Glutamatergic neuron (in vitro differentiated cells): ENCODE data around the gene CCDC43. TPM values are rescaled to one million over a fixed set of nuclear protein-coding genes. Genes with fewer than 3 reads are reported as not detected.
"Not testable (repeated sequence)": the region's sequence is repeated elsewhere in the genome, so short reads cannot be mapped to it uniquely, and the experiment has no call there.

Source experiments
- DNase-seq: peaks from one replicate; pipeline ENCODE4 v3.0.0; 2022
- H3K27ac Mint-ChIP-seq: one replicate; pipeline ENCODE4 v1.8.0; 2020; ENCODE audit warnings: mild to moderate bottlenecking, mixed read lengths, inconsistent platforms; ENCODE audit not compliant: unreplicated experiment
- H3K27me3 Mint-ChIP-seq: one replicate; pipeline ENCODE4 v1.8.0; 2020; ENCODE audit warnings: mild to moderate bottlenecking, moderate library complexity, mixed read lengths, inconsistent platforms; ENCODE audit not compliant: unreplicated experiment
- H3K36me3 Mint-ChIP-seq: one replicate; pipeline ENCODE4 v1.8.0; 2020; ENCODE audit warnings: mild to moderate bottlenecking, mixed read lengths, inconsistent platforms; ENCODE audit not compliant: unreplicated experiment
- H3K4me1 Mint-ChIP-seq: one replicate; pipeline ENCODE4 v1.8.0; 2020; ENCODE audit warnings: mild to moderate bottlenecking, low read depth, mixed read lengths, inconsistent platforms; ENCODE audit not compliant: unreplicated experiment
- H3K4me3 Mint-ChIP-seq: one replicate; pipeline ENCODE4 v1.8.0; 2020; ENCODE audit warnings: mild to moderate bottlenecking, mixed read lengths, inconsistent platforms; ENCODE audit not compliant: unreplicated experiment
- H3K9me3 Mint-ChIP-seq: one replicate; pipeline ENCODE4 v1.8.0; 2020; ENCODE audit warnings: mild to moderate bottlenecking, moderate library complexity, mixed read lengths, inconsistent platforms; ENCODE audit not compliant: unreplicated experiment
- total RNA-seq: library from RNA; stranded (reverse); fragmentation: NEBNext Ultra II Directional; extraction: Animal tissue kit (Norgen Biotek cat#: 25700); gene quantifications from one replicate; pipeline ENCODE4 v1.2.1, GENCODE V29; 2021; ENCODE audit not compliant: unreplicated experiment
- TF ChIP-seq, protein P1 (sequence below): fragments of 200-600 bp; sonication (generic); IDR thresholded peaks from one replicate; pipeline ENCODE4 v1.5.0; 2021; ENCODE audit not compliant: partially characterized antibody, unreplicated experiment

Gene CCDC43
- total RNA-seq, 1 donor from 2014 or later, result 22.9 TPM

- Mint-ChIP-seq H3K9me3 (no peaks in the 10 kb centered on the region), H3K36me3 (no peaks in the 10 kb centered on the region), H3K27me3 (no peaks in the 10 kb centered on the region), H3K4me1 (peaks cover 7% of the 10 kb centered on the region), H3K27ac (no peak overlapping the region), H3K4me3 (no peak overlapping the region)
- TF ChIP-seq, protein P1, sequence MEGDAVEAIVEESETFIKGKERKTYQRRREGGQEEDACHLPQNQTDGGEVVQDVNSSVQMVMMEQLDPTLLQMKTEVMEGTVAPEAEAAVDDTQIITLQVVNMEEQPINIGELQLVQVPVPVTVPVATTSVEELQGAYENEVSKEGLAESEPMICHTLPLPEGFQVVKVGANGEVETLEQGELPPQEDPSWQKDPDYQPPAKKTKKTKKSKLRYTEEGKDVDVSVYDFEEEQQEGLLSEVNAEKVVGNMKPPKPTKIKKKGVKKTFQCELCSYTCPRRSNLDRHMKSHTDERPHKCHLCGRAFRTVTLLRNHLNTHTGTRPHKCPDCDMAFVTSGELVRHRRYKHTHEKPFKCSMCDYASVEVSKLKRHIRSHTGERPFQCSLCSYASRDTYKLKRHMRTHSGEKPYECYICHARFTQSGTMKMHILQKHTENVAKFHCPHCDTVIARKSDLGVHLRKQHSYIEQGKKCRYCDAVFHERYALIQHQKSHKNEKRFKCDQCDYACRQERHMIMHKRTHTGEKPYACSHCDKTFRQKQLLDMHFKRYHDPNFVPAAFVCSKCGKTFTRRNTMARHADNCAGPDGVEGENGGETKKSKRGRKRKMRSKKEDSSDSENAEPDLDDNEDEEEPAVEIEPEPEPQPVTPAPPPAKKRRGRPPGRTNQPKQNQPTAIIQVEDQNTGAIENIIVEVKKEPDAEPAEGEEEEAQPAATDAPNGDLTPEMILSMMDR, result no peak
- DNase-seq, result no peak
Measured at GRCh38 chr17:44687756-44688155, 1.8 kb downstream of the CCDC43 start.

DNA sequence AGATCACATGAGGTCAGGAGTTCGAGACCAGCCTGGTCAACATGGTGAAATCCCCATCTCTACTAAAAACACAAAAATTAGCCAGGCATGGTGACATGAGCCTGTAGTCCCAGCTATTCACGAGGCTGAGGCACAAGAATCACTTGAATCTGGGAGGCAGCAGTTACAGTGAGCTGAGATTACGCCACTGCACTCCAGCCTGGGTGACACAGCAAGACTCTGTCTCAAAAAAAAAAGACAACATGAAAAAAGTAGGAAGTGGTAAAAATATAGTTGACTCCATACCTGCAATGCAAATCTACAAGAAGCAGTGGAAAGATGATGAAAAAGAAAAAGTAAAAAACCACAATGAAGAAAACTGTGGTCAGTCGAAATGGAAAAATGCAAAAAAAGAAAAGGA, 6.3 kb downstream of the CCDC43 start:
- H3K4me3 Mint-ChIP-seq, H3K4me1 Mint-ChIP-seq, H3K27ac Mint-ChIP-seq, H3K36me3 Mint-ChIP-seq, H3K9me3 Mint-ChIP-seq, DNase-seq, H3K27me3 Mint-ChIP-seq: not testable (repeated sequence)

- TF ChIP-seq, protein P1, result no peak
- H3K9me3 Mint-ChIP-seq, result no peaks in the 10 kb centered on the region
- H3K4me1 Mint-ChIP-seq, result no peaks in the 10 kb centered on the region
- DNase-seq, result no peak
- H3K4me3 Mint-ChIP-seq, result no peak overlapping the region
- H3K27me3 Mint-ChIP-seq, result no peaks in the 10 kb centered on the region
- no peaks in the 10 kb centered on the region for H3K36me3 Mint-ChIP-seq
- peak overlapping the region; percentile 38 for H3K27ac Mint-ChIP-seq
Measured at GRCh38 chr17:44677136-44677535, 12.4 kb downstream of the CCDC43 start.

DNA sequence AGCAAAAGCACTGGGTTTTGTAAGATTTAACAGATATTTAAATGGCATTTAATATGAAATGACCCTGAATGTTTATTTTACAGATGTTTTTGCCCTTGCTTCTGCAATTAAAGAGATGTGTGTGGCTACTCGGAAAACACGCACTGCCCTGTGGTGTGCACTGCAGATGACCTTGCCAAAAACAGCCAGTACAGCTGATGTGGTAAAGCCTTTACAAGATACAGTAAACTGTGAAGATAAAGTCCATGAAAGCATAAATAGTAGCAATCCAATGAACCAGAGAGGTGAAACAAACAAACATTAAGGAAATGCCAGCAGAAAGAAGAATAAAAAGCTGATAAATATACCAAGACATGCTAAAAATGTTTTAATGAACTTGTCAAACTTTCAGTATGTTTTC, 15.7 kb downstream of the CCDC43 start:
- no peak overlapping the region for H3K4me3 Mint-ChIP-seq
- H3K36me3 Mint-ChIP-seq, result no peaks in the 10 kb centered on the region
- H3K4me1 Mint-ChIP-seq, result no peaks in the 10 kb centered on the region
- DNase-seq, result no peak
- H3K27me3 Mint-ChIP-seq, result no peaks in the 10 kb centered on the region
- H3K27ac Mint-ChIP-seq, result no peak overlapping the region
- TF ChIP-seq, protein P1, result no peak
- no peaks in the 10 kb centered on the region for H3K9me3 Mint-ChIP-seq

- Mint-ChIP-seq H3K27ac (no peak overlapping the region), H3K4me3 (no peak overlapping the region), H3K4me1 (no peaks in the 10 kb centered on the region), H3K36me3 (no peaks in the 10 kb centered on the region), H3K27me3 (peaks cover 2% of the 10 kb centered on the region), H3K9me3 (no peaks in the 10 kb centered on the region)
- TF ChIP-seq, protein P1, result peak; percentile 75
- DNase-seq, result no peak
Measured at GRCh38 chr17:44672479-44673093, 17.0 kb downstream of the CCDC43 start.
